DOHH2 (cell line): ENCODE measurements around the gene SLC25A39.

Source experiments
- H3F3A ChIP-seq: fragments of 200-600 bp; sonication (generic), shearing (Covaris generic); 2 replicates; pipeline ENCODE4 v1.6.0; 2016; ENCODE audit warnings: antibody characterized with exemption, mild to moderate bottlenecking; ENCODE audit not compliant: control insufficient read depth, insufficient read depth
- H3K27ac ChIP-seq: fragments of 200-600 bp; sonication (generic); 2 replicates; pipeline ENCODE4 v1.5.1; 2014; ENCODE audit warnings: low read depth, mild to moderate bottlenecking, low read length, moderate library complexity
- H3K27me3 ChIP-seq: fragments of 200-600 bp; sonication (generic); 2 replicates; pipeline ENCODE4 v1.6.1; 2014; ENCODE audit warnings: mild to moderate bottlenecking, low read length, mixed read lengths; ENCODE audit not compliant: control insufficient read depth
- H3K36me3 ChIP-seq: fragments of 200-600 bp; sonication (generic); 2 replicates; pipeline ENCODE4 v1.6.1; 2014; ENCODE audit warnings: mild to moderate bottlenecking, low read length, moderate library complexity, mixed read lengths; ENCODE audit not compliant: control insufficient read depth
- H3K4me1 ChIP-seq: fragments of 200-600 bp; sonication (generic); 2 replicates; pipeline ENCODE4 v1.6.1; 2014; ENCODE audit warnings: mild to moderate bottlenecking, low read length, mixed read lengths; ENCODE audit not compliant: control insufficient read depth
- H3K4me2 ChIP-seq: fragments of 200-600 bp; sonication (generic); 2 replicates; pipeline ENCODE4 v1.6.0; 2014; ENCODE audit warnings: mild to moderate bottlenecking, low read length, moderate library complexity
- H3K4me3 ChIP-seq: fragments of 200-600 bp; sonication (generic); 2 replicates; pipeline ENCODE4 v1.5.1; 2014; ENCODE audit warnings: mild to moderate bottlenecking, low read length, mixed read lengths
- H3K79me2 ChIP-seq: fragments of 200-600 bp; sonication (generic); 2 replicates; pipeline ENCODE4 v1.6.1; 2014; ENCODE audit warnings: mild to moderate bottlenecking, low read length, mixed read lengths; ENCODE audit not compliant: control insufficient read depth
- H3K9me2 ChIP-seq: fragments of 200-600 bp; sonication (generic); replicated peaks from 2 replicates; pipeline ENCODE4 v1.6.1; 2014; ENCODE audit warnings: mild to moderate bottlenecking, low read length, mixed read lengths; ENCODE audit not compliant: control insufficient read depth
- H3K9me3 ChIP-seq: fragments of 200-600 bp; sonication (generic); 2 replicates; pipeline ENCODE4 v1.6.1; 2014; ENCODE audit warnings: antibody characterized with exemption, low read length, mixed read lengths; ENCODE audit not compliant: control insufficient read depth, insufficient read depth
- H4K20me1 ChIP-seq: fragments of 200-600 bp; sonication (generic); 2 replicates; pipeline ENCODE4 v1.6.0; 2014; ENCODE audit warnings: low read depth, mild to moderate bottlenecking, antibody characterized with exemption, low read length, moderate library complexity; ENCODE audit not compliant: control insufficient read depth, insufficient read depth
- EZH2phosphoT487 ChIP-seq: fragments of 200-600 bp; sonication (generic); IDR thresholded peaks from 2 replicates; pipeline ENCODE4 v1.6.1; 2017; ENCODE audit warnings: borderline replicate concordance, mild to moderate bottlenecking, antibody characterized with exemption, low read length, moderate library complexity, mixed read lengths
- TF ChIP-seq, protein P1 (sequence below): fragments of 200-600 bp; sonication (generic); IDR thresholded peaks from one replicate; pipeline ENCODE4 v1.5.1; 2014; ENCODE audit warnings: antibody characterized with exemption, mild to moderate bottlenecking, low read depth, low read length; ENCODE audit not compliant: poor library complexity, severe bottlenecking

SLC25A39 gene

GRCh38 chr17:44314031-44314430 is 10.6 kb downstream of the SLC25A39 start:
- Histone ChIP-seq H3K79me2 (no peaks in the 10 kb centered on the region), H3K27me3 (peaks cover 24% of the 10 kb centered on the region), H4K20me1 (peaks cover 3% of the 10 kb centered on the region), H3K9me2 (no peaks in the 10 kb centered on the region), H3K4me1 (peaks cover 27% of the 10 kb centered on the region), H3K27ac (no peak overlapping the region), H3F3A (peaks cover 3% of the 10 kb centered on the region; the same call in 1 of the 2 replicates), H3K9me3 (no peaks in the 10 kb centered on the region), H3K36me3 (peaks cover 3% of the 10 kb centered on the region; the same call in 1 of the 2 replicates), H3K4me3 (no peak overlapping the region), H3K4me2 (no peak overlapping the region)
- TF ChIP-seq, protein P1, sequence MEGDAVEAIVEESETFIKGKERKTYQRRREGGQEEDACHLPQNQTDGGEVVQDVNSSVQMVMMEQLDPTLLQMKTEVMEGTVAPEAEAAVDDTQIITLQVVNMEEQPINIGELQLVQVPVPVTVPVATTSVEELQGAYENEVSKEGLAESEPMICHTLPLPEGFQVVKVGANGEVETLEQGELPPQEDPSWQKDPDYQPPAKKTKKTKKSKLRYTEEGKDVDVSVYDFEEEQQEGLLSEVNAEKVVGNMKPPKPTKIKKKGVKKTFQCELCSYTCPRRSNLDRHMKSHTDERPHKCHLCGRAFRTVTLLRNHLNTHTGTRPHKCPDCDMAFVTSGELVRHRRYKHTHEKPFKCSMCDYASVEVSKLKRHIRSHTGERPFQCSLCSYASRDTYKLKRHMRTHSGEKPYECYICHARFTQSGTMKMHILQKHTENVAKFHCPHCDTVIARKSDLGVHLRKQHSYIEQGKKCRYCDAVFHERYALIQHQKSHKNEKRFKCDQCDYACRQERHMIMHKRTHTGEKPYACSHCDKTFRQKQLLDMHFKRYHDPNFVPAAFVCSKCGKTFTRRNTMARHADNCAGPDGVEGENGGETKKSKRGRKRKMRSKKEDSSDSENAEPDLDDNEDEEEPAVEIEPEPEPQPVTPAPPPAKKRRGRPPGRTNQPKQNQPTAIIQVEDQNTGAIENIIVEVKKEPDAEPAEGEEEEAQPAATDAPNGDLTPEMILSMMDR, result no peak
- TF ChIP-seq EZH2phosphoT487, result no peak

DNA sequence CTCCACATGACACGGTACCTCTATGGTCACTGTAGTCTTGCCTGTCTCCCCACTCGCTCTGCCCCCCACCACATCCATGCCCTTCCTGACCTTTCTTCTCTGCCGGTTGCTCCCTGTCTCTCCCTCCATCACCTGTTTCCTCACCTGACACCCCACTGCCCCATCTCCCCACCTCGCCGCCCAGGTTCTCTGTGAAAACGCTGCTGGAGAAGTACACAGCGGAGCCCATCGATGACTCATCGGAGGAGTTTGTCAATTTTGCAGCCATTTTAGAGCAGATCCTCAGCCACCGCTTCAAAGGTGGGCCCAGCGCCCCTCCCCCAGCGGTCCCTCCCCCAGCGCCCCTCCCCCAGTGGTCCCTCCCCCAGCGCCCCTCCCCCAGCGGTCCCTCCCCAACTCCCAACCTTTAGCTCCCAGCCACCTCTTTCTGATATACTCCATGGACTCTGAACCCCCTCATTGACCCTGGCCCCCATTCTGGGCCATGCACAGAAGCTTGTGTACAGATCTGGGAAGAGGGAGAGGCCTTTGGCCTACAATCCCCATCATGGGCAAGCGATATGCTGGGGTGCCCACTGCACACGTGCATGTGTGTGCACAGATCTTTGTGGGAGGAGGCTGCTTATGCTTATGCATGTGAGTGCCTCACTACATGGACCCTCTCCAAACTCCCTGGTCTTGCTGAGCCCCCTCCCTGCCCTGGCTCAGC is 12.1 kb downstream of the SLC25A39 start:
- H3K27ac ChIP-seq, result no peak overlapping the region
- H3K27me3 ChIP-seq, result peaks cover 28% of the 10 kb centered on the region
- no peaks in the 10 kb centered on the region for H3K9me3 ChIP-seq
- no peaks in the 10 kb centered on the region for H3K79me2 ChIP-seq
- H3K36me3 ChIP-seq, result no peaks in the 10 kb centered on the region
- H4K20me1 ChIP-seq, result no peaks in the 10 kb centered on the region; the same call in 1 of the 2 replicates
- no peaks in the 10 kb centered on the region for H3K9me2 ChIP-seq
- peaks cover 37% of the 10 kb centered on the region for H3K4me1 ChIP-seq
- no peak overlapping the region for H3K4me2 ChIP-seq
- no peak for TF ChIP-seq EZH2phosphoT487
- TF ChIP-seq, protein P1, result no peak
- no peak overlapping the region for H3K4me3 ChIP-seq
- H3F3A ChIP-seq, result peaks cover 3% of the 10 kb centered on the region; the same call in 1 of the 2 replicates

DNA sequence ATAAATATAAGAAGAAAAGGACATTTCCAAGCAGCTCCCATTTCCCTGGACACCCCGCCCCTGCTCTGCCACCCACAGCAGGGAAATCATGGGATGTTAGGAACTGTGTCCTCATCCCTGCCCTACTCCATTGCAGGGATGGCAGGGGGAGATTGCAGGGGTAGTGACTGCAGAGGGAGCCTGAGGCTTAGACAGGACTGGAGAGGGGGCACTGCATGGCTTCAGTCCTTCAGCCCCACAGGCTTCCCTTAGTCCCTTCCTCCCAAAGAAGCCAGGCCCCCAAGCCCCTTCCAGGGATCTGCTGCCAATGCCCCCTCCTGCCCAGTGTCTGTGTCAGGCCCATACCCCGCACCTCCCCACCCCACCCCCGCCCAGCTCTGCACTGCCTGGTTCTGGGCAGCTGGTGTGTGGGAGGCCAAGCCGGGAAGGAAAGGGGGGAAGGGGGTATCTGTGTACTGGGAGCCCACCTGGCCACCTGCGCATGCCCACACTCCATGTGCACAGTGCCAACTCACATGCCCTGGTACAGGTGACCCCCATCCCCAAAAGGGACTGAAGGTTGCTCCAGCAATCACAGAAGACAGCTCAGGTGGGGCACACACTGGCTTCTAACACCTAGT is 13.0 kb downstream of the SLC25A39 start:
- Histone ChIP-seq H3K4me3 (no peak overlapping the region), H3K4me1 (peaks cover 41% of the 10 kb centered on the region), H3K27ac (no peak overlapping the region), H4K20me1 (no peaks in the 10 kb centered on the region; the same call in 1 of the 2 replicates), H3K27me3 (peaks cover 33% of the 10 kb centered on the region), H3K79me2 (no peaks in the 10 kb centered on the region), H3K9me2 (no peaks in the 10 kb centered on the region), H3K36me3 (no peaks in the 10 kb centered on the region), H3K9me3 (no peaks in the 10 kb centered on the region), H3K4me2 (no peak overlapping the region), H3F3A (no peaks in the 10 kb centered on the region)
- TF ChIP-seq EZH2phosphoT487, result no peak
- TF ChIP-seq, protein P1, result no peak
